Neutrophil (primary cell): ENCODE data around the gene ARHGAP32.

ENCODE experiments used
- H3K27ac ChIP-seq: fragments of 200-600 bp; sonication (generic); 2 replicates; pipeline ENCODE4 v1.5.1; 2016; ENCODE audit warnings: mild to moderate bottlenecking, moderate library complexity
- H3K27me3 ChIP-seq: fragments of 200-600 bp; sonication (generic); 2 replicates; pipeline ENCODE4 v1.6.0; 2016; ENCODE audit warnings: mild to moderate bottlenecking
- H3K36me3 ChIP-seq: fragments of 200-600 bp; sonication (generic); 2 replicates; pipeline ENCODE4 v1.5.1; 2017
- H3K4me1 ChIP-seq, 2 experiments: fragments of 200-600 bp in 1 of 2; sonication (generic) in 1 of 2; 1 replicate in 1 of 2; 2 replicates in 1 of 2; pipeline versions ENCODE4 v1.5.1 to v1.6.1; 2013 to 2016; ENCODE audit warnings: low read depth in 1 of 2, low read length in 1 of 2, mild to moderate bottlenecking in 1 of 2, moderate library complexity in 1 of 2; ENCODE audit not compliant: control insufficient read depth in 1 of 2, insufficient read depth in 1 of 2
- H3K4me3 ChIP-seq, 2 experiments: fragments of 200-600 bp in 1 of 2; sonication (generic) in 1 of 2; 1 replicate in 1 of 2; 2 replicates in 1 of 2; pipeline ENCODE4 v1.5.1; 2013 to 2016; ENCODE audit warnings: low read depth in 1 of 2, low read length in 1 of 2, mild to moderate bottlenecking in 1 of 2, moderate library complexity in 1 of 2
- H3K9me3 ChIP-seq: fragments of 200-600 bp; sonication (generic); 2 replicates; pipeline ENCODE4 v1.5.1; 2016
- TF ChIP-seq, protein P1 (sequence below): fragments of 200-600 bp; sonication (generic); IDR thresholded peaks from 2 replicates; pipeline ENCODE4 v1.5.1; 2016; ENCODE audit warnings: antibody characterized with exemption

ARHGAP32 gene

DNA sequence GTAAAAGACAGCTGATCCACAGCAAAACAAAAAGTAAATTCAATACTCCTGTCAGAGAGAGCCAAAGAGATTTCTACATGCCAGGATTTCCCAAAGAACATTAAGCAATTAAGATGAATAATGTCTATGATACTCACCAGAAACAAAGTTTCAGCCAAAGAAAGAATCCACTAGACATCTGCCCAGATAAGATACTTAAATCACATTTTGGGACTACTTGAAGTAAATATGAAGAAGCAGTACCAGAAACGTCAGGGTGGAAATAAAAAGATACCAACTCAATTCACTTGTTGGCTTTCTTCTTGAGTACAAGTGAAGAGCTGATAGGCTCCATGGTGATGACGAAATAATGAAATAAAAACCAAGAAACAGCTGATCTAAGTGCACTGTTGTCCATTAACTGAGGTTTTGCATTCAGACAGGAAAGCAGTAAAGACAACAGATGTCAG lies 31.6 kb upstream of the ARHGAP32 start:
- Histone ChIP-seq H3K9me3 (no peaks in the 10 kb centered on the region), H3K4me1 (no peaks in the 10 kb centered on the region), H3K27ac (no peak overlapping the region), H3K27me3 (no peaks in the 10 kb centered on the region), H3K36me3 (no peaks in the 10 kb centered on the region), H3K4me3 (no peak overlapping the region)
- TF ChIP-seq, protein P1, sequence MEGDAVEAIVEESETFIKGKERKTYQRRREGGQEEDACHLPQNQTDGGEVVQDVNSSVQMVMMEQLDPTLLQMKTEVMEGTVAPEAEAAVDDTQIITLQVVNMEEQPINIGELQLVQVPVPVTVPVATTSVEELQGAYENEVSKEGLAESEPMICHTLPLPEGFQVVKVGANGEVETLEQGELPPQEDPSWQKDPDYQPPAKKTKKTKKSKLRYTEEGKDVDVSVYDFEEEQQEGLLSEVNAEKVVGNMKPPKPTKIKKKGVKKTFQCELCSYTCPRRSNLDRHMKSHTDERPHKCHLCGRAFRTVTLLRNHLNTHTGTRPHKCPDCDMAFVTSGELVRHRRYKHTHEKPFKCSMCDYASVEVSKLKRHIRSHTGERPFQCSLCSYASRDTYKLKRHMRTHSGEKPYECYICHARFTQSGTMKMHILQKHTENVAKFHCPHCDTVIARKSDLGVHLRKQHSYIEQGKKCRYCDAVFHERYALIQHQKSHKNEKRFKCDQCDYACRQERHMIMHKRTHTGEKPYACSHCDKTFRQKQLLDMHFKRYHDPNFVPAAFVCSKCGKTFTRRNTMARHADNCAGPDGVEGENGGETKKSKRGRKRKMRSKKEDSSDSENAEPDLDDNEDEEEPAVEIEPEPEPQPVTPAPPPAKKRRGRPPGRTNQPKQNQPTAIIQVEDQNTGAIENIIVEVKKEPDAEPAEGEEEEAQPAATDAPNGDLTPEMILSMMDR = no peak

DNA sequence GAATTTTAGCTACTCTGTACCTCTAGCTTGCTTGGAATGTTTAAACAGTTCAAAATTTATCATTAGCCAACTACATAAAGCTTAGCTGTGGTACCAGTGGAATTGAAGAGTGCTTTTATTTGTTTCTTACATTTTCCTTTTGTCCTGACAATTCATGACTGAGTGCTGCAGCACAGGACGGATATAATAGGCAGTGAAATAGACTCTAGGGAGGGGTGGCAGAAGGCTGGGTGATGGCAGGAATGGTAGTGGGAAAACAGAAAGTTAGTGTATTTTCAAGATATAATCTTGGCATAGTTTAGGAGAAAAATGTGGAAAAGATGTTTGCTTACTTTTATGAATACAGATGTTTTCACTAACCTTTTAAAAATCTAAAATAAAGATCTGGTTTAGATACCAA lies 31.1 kb upstream of the ARHGAP32 start:
- H3K4me3 ChIP-seq = no peak overlapping the region
- TF ChIP-seq, protein P1 = no peak

DNA sequence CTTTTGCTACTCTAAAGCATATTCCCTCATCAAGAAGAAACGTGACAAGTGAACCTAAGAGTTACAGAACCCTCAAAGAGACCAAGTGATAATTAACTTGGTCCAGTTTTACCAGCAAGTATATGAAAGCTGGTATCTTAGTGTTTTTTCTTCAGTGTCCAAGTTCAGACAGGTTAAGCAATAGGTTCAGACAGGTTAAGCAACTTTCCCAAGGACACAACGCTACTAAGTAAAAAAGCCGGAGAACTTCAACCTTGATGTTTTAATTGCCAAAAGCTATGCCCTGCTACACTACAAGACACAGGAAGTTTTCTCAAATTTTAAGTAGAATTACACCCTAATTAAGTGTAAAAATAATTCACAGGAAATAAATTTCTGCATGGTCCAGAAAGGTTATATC lies 30.0 kb upstream of the ARHGAP32 start:
- TF ChIP-seq, protein P1 = no peak
- H3K27ac ChIP-seq = no peak overlapping the region
- no peaks in the 10 kb centered on the region for H3K9me3 ChIP-seq
- H3K4me3 ChIP-seq = no peak overlapping the region
- H3K27me3 ChIP-seq = no peaks in the 10 kb centered on the region
- H3K36me3 ChIP-seq = no peaks in the 10 kb centered on the region
- no peaks in the 10 kb centered on the region for H3K4me1 ChIP-seq

More for the DNA sequence above, 31.1 kb upstream of the ARHGAP32 start:
- Histone ChIP-seq H3K36me3 (no peaks in the 10 kb centered on the region), H3K27ac (no peak overlapping the region), H3K9me3 (no peaks in the 10 kb centered on the region), H3K4me1 (no peaks in the 10 kb centered on the region), H3K27me3 (no peaks in the 10 kb centered on the region)

DNA sequence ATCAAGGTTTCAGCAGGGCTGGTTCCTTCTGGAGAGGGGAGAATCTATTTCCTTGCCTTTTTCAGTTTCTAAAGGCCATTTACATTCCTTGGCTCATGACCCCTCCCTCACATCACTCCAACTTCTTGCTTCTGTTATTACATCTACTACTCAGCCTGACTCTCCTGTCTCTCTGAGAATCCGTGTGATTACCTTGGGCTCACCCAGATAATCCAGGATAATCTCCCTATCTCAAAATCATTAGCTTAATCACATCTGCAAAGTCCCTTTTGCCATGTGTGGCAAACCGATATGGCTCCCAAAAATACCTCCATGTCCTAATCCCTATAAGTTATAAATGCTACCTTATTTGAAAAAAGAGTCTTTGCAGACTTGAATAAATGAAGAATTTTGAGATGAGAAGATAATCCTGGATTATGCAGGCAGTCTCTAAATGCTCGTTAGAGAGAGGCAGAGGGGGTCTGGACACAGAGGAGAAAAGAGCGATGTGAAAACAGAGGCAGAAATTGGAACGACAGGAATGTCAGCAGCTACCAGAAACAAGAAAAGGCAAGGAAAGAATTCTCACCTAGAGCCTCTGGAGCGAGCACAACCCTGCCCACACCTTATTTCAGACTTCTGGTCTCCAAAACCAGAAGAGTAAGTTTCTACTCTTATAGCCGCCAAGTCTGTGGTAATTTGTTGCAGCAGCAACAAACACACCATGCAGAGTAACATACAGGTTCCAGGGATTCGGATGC lies 23.6 kb upstream of the ARHGAP32 start:
- H3K27me3 ChIP-seq = no peaks in the 10 kb centered on the region
- H3K9me3 ChIP-seq = no peaks in the 10 kb centered on the region
- H3K4me3 ChIP-seq = no peak overlapping the region
- no peak overlapping the region for H3K27ac ChIP-seq
- TF ChIP-seq, protein P1 = no peak
- H3K4me1 ChIP-seq = no peaks in the 10 kb centered on the region
- no peaks in the 10 kb centered on the region for H3K36me3 ChIP-seq

DNA sequence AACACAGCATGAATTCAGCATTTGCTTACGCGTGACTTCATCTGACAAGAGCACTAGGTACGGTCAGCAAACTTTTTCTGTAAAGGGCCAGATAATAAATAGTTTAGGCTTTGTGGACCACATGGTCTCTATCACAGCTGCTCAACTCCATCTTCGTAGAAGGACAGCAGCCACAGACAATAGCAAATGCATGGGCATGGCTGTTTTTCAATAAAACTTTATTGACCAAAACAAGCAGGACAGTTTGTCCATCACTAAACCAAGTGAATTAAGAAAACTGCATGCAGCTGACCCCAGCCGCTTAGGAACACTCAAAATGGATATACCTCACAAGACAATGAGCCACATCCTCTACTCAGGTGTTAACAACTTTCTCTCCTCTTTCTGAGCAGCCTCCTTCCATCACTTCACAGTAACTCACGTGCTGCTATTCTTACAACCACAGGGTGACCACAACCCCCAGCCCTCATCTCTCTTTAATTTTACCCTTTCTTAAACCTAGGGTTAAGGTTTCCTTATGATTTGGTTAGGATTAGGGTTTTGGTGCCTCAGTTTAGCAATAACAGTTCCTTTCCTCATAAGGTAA lies 22.7 kb upstream of the ARHGAP32 start:
- TF ChIP-seq, protein P1 = no peak
- H3K36me3 ChIP-seq = no peaks in the 10 kb centered on the region
- no peaks in the 10 kb centered on the region for H3K9me3 ChIP-seq
- H3K27me3 ChIP-seq = no peaks in the 10 kb centered on the region
- no peak overlapping the region for H3K27ac ChIP-seq
- H3K4me1 ChIP-seq = no peaks in the 10 kb centered on the region
- H3K4me3 ChIP-seq = no peak overlapping the region
